Motor neuron (in vitro differentiated cells): ENCODE data around the gene GPR22. TPM values are rescaled to one million over a fixed set of nuclear protein-coding genes. Genes with fewer than 3 reads are reported as not detected.
A peak's percentile ranks its signal among the peaks of the same experiment; 100 is the strongest.

Experiments
- ATAC-seq, 8 experiments: fragments of 200-7000 bp; cut with Tn5 transposase; replicated peaks in 6 of 8; 2 replicates each; pipeline ENCODE4 v1.8.0; 2021; ENCODE audit warnings: mild to moderate bottlenecking in 8 of 8, moderate library complexity in 8 of 8
- H3K27ac ChIP-seq, 2 donors: fragments of 250-450 bp; sonication (Bioruptor Pico); 2 replicates each; pipeline ENCODE4 v1.9.0; 2021; ENCODE audit warnings: antibody characterized with exemption in 2 of 2, mild to moderate bottlenecking in 2 of 2, moderate library complexity in 1 of 2
- H3K4me1 ChIP-seq, 2 donors: fragments of 250-450 bp; sonication (Bioruptor Pico); replicated peaks in 1 of 2; 2 replicates each; pipeline ENCODE4 v1.6.1; 2021; ENCODE audit warnings: antibody characterized with exemption in 2 of 2, mild to moderate bottlenecking in 2 of 2, moderate library complexity in 1 of 2
- H3K4me3 ChIP-seq, 5 donors: fragments of 250-450 bp; sonication (Bioruptor Pico); 2 replicates each; pipeline ENCODE4 v1.9.0; 2021; ENCODE audit warnings: antibody characterized with exemption in 5 of 5, mild to moderate bottlenecking in 5 of 5, moderate library complexity in 4 of 5
- WGBS, 10 experiments: fragments of 450-650 bp; shearing (Covaris generic); methylation state at CpG; one replicate each; pipeline ENCODE4 v1.0.0; 2022; 5-methylcytosine and 5-hydroxymethylcytosine counted together
- in situ Hi-C, 9 experiments: fragments of 400-800 bp; cut with MboI; loops; one replicate each; pipeline ENCODE4 v1.15.0; 2021; ENCODE audit warnings: low sequenced_read_pairs in 9 of 9, low pct_unique_long_range_greater_than_20kb in 2 of 9; ENCODE audit not compliant: unreplicated experiment in 9 of 9
- total RNA-seq, 8 experiments: library from RNA; unstranded; fragments of 300-600 nt; gene quantifications; 2 replicates each; pipeline versions ENCODE4 v1.2.3 to v1.2.4, GENCODE V29; 2022

GPR22 gene
- total RNA-seq = 1 to 10 TPM; 1.2 to 5.5 (median 4.0) TPM

GRCh38 chr7:107469929-107470328, at the start of gene GPR22:
GPR22 (plus strand) TSS chr7:107470057; CDS start chr7:107474061, 4,004 bp downstream.
- in situ Hi-C loops = loop anchor here in 4 of 9 experiments (10.0 to 25.0 kb wide), 4 partner anchors 255 to 417 kb away; partner anchors contain the start of genes CBLL1 (in 2 of the 4) and DLD (in 1 of the 4)
- H3K27ac ChIP-seq = peak within 1 kb of the TSS; percentile 10 to 49
- WGBS, 10 experiments = 14 to 100% (median 65%) methylated on average over 1 to 4 of the region's 4 CpGs
- peak within 1 kb of the TSS; percentile 10 to 28 (median 14) for H3K4me3 ChIP-seq
- H3K4me1 ChIP-seq = peaks cover 0 to 26% of the 10 kb centered on the region in 2 donors
- peak in 6 of 8 experiments; percentile 67 to 86 (median 72) for ATAC-seq

GRCh38 chr7:107427462-107427861, 42.4 kb upstream of the GPR22 start:
- no peak overlapping the region for H3K27ac ChIP-seq
- ATAC-seq = no peak
- no peak overlapping the region for H3K4me3 ChIP-seq
- no peaks in the 10 kb centered on the region for H3K4me1 ChIP-seq
- in situ Hi-C loops = no loop called here
- 95 to 100% (median 100%) methylated on average over 1 to 5 of the region's 5 CpGs; no CpG with 5 or more reads in 4 of the 10 experiments for WGBS, 10 experiments

- H3K4me3 ChIP-seq = no peak overlapping the region
- in situ Hi-C loops = no loop called here
- 86 to 100% (median 100%) methylated on average over 1 of the region's 1 CpG; no CpG with 5 or more reads in 5 of the 10 experiments for WGBS, 10 experiments
- H3K27ac ChIP-seq = no peak overlapping the region
- no peaks in the 10 kb centered on the region for H3K4me1 ChIP-seq
- peak in 3 of 8 experiments; percentile 48 to 66 (median 55) for ATAC-seq
Measured at GRCh38 chr7:107428642-107429041, 41.2 kb upstream of the GPR22 start.

- H3K27ac ChIP-seq = no peak overlapping the region
- in situ Hi-C loops = no loop called here
- no peak for ATAC-seq
- H3K4me1 ChIP-seq = no peaks in the 10 kb centered on the region
- no peak overlapping the region for H3K4me3 ChIP-seq
Measured at GRCh38 chr7:107430057-107430456, 39.8 kb upstream of the GPR22 start.

- 64 to 100% (median 89%) methylated on average over 1 of the region's 1 CpG for WGBS, 10 experiments
- H3K4me1 ChIP-seq = no peaks in the 10 kb centered on the region
- in situ Hi-C loops = no loop called here
- no peak overlapping the region for H3K27ac ChIP-seq
- H3K4me3 ChIP-seq = no peak overlapping the region
- no peak for ATAC-seq
Measured at GRCh38 chr7:107432261-107432660, 37.6 kb upstream of the GPR22 start.

GRCh38 chr7:107435749-107436148, 34.1 kb upstream of the GPR22 start:
- H3K4me1 ChIP-seq = no peaks in the 10 kb centered on the region
- H3K27ac ChIP-seq = no peak overlapping the region
- 60 to 100% (median 88%) methylated on average over 1 of the region's 1 CpG; no CpG with 5 or more reads in 1 of the 10 experiments for WGBS, 10 experiments
- in situ Hi-C loops = no loop called here
- ATAC-seq = no peak
- no peak overlapping the region for H3K4me3 ChIP-seq

- no peak overlapping the region for H3K4me3 ChIP-seq
- no peak for ATAC-seq
- in situ Hi-C loops = no loop called here
- H3K4me1 ChIP-seq = no peaks in the 10 kb centered on the region
- no peak overlapping the region for H3K27ac ChIP-seq
- 89 to 100% (median 97%) methylated on average over 1 to 5 of the region's 5 CpGs for WGBS, 10 experiments
Measured at GRCh38 chr7:107439025-107439424, 30.8 kb upstream of the GPR22 start.

GRCh38 chr7:107441581-107442422, 28.1 kb upstream of the GPR22 start:
- Histone ChIP-seq H3K27ac (no peak overlapping the region), H3K4me1 (no peaks in the 10 kb centered on the region), H3K4me3 (no peak overlapping the region)
- peak in 1 of 8 experiments; percentile 69 for ATAC-seq
- in situ Hi-C loops = no loop called here

GRCh38 chr7:107442678-107443077, 27.2 kb upstream of the GPR22 start:
- ATAC-seq = no peak
- in situ Hi-C loops = no loop called here
- 85 to 100% (median 100%) methylated on average over 1 of the region's 1 CpG; no CpG with 5 or more reads in 4 of the 10 experiments for WGBS, 10 experiments

GRCh38 chr7:107446531-107446930, 23.3 kb upstream of the GPR22 start:
- Histone ChIP-seq H3K4me1 (no peaks in the 10 kb centered on the region), H3K27ac (no peak overlapping the region), H3K4me3 (no peak overlapping the region)
- 100% methylated on average over 1 of the region's 1 CpG; no CpG with 5 or more reads in 5 of the 10 experiments for WGBS, 10 experiments
- in situ Hi-C loops = no loop called here
- ATAC-seq = peak in 2 of 8 experiments; percentile 88 to 89

More at GRCh38 chr7:107442678-107443077, 27.2 kb upstream of the GPR22 start:
- no peak overlapping the region for H3K4me3 ChIP-seq
- H3K27ac ChIP-seq = no peak overlapping the region
- H3K4me1 ChIP-seq = no peaks in the 10 kb centered on the region

- Histone ChIP-seq H3K27ac (no peak overlapping the region), H3K4me1 (no peaks in the 10 kb centered on the region), H3K4me3 (no peak overlapping the region)
- in situ Hi-C loops = no loop called here
- peak in 2 of 8 experiments; percentile 47 to 75 for ATAC-seq
- 57 to 100% (median 100%) methylated on average over 1 of the region's 1 CpG; no CpG with 5 or more reads in 3 of the 10 experiments for WGBS, 10 experiments
Measured at GRCh38 chr7:107446988-107447387, 22.9 kb upstream of the GPR22 start.

GRCh38 chr7:107450970-107451369, 18.9 kb upstream of the GPR22 start:
- no peak overlapping the region for H3K4me3 ChIP-seq
- no peak for ATAC-seq
- in situ Hi-C loops = loop anchor here in 3 of 9 experiments (25.0 kb wide), 3 partner anchors 286 to 436 kb away; partner anchors contain the start of genes CBLL1 (in 2 of the 3) and DLD (in 1 of the 3)
- H3K27ac ChIP-seq = no peak overlapping the region
- WGBS, 10 experiments = 11 to 100% (median 85%) methylated on average over 1 of the region's 1 CpG
- no peaks in the 10 kb centered on the region for H3K4me1 ChIP-seq

GRCh38 chr7:107453388-107453787, 16.5 kb upstream of the GPR22 start:
- in situ Hi-C loops = loop anchor here in 3 of 9 experiments (25.0 kb wide), 3 partner anchors 284 to 434 kb away; partner anchors contain the start of genes CBLL1 (in 2 of the 3) and DLD (in 1 of the 3)
- 73 to 100% (median 86%) methylated on average over 1 of the region's 1 CpG; no CpG with 5 or more reads in 1 of the 10 experiments for WGBS, 10 experiments
- ATAC-seq = no peak

More at GRCh38 chr7:107453388-107453787, 16.5 kb upstream of the GPR22 start:
- Histone ChIP-seq H3K4me1 (no peaks in the 10 kb centered on the region), H3K4me3 (no peak overlapping the region), H3K27ac (no peak overlapping the region)
